HG03521 (cell line): Measurements from ENCODE around the gene SNRNP70.
"Not testable (repeated sequence)": the region's sequence is repeated elsewhere in the genome, so short reads cannot be mapped to it uniquely, and the experiment has no call there.

Source experiments
- ATAC-seq: cut with Tn5 transposase; IDR thresholded peaks from one replicate; pipeline ENCODE4 v1.9.1; 2021; ENCODE audit warnings: mild to moderate bottlenecking, moderate library complexity; ENCODE audit not compliant: unreplicated experiment

SNRNP70 gene

DNA sequence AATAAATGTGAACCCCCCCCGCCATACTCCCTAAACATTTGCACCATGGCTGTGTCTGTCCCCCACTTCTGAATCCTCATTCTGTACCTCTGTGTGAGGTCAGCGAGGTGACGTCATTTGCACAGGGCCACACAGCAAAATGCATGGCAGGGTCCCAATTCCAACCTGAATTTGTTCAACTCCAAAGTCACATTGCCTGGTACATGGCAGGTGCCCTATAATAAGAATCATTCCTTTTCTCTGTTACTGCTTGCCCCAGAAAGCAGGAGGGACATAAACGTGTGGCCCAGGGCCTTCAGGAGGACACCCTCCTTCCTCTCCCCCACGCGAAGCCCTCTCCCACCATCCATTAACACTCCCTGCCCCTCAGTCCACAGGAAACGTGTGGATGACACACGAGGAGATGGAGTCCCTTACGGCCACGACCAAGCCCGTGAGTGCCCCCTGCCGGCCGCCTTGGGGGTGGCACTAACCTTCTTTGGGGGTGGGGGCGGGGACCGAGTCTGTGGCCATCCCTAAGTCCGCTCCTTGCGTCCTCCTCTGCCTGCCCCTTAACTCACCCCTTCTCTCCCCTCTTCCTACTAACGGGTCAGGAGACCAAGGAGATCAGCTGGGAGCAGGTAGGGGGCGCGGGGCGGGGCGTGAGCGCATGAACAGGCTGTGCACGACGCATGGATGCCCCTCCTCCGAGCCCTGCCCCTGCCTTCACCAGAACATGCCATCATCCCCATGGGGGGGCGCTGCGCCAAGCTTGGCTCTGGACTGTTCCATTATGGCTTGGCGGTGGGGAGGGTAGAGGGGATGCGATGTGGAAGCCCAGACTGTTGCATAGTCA is 60.5 kb downstream of the SNRNP70 start:
- ATAC-seq: no peak

GRCh38 chr19:49146408-49146770 is 61.1 kb downstream of the SNRNP70 start:
- ATAC-seq: not testable (repeated sequence)

DNA sequence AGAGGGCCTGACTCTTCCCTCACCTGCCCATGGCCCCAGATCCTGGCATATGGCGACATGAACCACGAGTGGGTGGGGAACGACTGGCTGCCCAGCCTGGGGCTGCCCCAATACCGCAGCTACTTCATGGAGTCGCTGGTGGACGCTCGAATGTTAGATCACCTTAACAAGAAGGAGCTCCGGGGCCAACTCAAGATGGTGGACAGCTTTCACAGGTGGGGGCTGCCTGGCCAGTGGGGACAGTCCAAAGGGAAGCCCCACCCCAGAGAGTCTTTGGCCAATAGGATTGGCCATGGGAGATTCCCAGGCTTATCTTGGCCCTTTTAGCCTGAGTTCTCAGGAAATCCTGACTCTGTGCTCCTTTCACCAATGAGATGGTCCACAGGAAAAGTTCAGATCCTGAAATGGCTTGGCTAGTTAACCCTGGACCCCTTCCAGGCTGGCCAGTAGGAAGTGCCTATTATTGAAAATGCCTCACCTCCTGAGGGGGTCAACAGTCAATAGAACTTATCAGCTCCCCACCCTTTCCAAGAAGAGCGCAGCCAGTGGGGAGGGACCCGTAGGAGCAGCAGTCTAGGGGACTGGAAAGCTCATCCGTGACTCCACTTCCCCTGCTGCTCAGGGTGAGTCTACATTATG is 62.9 kb downstream of the SNRNP70 start:
- no peak for ATAC-seq

DNA sequence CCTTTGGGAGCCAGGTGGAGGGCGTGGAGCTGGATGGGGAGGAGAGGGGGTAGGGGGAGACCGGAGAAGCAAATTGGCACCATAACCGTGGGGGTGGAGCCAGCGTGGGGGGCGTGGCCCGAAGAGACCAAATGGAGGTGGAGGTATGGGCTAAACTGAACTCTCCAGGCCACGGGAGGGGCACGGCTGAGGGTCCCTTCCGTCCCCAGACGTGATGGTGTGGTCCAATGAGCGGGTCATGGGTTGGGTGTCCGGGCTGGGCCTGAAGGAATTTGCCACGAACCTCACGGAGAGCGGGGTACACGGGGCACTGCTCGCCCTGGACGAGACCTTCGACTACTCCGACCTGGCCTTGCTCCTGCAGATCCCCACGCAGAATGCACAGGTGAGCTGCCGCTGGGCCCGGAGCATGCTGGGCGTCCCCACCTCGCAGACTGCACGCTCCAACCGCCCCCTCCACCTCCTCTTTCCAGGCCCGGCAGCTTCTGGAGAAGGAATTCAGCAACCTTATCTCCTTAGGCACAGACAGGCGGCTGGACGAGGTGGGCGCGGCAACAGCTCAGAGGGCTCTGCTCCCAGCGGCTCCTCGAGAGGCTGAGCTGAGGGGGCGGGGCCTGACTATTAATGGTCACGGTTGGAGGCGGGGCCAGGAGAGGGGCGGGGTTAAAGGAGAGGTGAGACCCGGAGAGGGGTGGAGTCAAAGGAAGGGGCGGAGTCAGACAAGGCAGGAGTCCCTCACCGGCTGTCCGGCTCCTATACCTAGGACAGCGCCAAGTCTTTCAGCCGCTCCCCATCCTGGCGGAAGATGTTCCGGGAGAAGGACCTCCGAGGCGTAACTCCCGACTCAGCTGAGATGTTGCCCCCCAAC is 63.8 kb downstream of the SNRNP70 start:
- no peak for ATAC-seq

DNA sequence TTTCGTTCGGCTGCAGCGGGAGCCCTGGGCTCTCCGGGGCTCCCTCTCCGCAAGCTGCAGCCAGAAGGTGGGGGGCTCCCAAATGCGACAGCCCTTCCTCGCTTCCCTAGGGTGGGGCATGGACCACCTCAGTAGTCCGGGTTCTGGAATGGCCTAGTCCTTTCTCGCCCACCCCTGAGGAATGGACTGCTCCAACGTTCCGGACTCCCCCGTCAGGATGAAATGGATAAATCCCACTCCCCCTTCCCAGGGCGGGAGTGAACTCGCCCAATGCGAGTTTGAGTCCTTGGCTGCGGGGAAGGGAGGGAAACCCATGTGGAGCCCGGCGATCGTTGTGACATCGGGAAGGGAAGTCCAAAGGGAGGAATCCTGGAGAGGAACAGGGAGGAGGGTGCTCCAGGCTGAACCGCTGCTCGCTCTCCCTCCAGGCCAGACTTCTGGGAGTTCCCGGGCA is 64.4 kb downstream of the SNRNP70 start:
- no peak for ATAC-seq

- no peak for ATAC-seq
These were observed 65.1 kb downstream of the SNRNP70 start for GRCh38 chr19:49150106-49150943.

DNA sequence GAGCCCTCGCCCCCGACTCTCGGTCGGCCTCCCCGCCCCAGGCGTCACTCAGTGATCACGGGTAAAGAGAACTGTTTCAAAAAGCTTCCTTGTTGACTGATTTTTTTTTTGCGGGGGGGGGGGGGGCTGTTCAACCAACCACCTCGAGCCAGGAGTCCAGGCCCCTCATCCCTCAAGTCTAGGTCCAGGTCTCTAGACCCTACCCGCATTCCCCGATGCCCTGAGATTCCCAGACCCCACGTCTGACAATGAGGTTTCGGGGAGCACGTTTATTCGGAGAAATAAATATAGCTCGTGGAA is 65.6 kb downstream of the SNRNP70 start:
- no peak for ATAC-seq

DNA sequence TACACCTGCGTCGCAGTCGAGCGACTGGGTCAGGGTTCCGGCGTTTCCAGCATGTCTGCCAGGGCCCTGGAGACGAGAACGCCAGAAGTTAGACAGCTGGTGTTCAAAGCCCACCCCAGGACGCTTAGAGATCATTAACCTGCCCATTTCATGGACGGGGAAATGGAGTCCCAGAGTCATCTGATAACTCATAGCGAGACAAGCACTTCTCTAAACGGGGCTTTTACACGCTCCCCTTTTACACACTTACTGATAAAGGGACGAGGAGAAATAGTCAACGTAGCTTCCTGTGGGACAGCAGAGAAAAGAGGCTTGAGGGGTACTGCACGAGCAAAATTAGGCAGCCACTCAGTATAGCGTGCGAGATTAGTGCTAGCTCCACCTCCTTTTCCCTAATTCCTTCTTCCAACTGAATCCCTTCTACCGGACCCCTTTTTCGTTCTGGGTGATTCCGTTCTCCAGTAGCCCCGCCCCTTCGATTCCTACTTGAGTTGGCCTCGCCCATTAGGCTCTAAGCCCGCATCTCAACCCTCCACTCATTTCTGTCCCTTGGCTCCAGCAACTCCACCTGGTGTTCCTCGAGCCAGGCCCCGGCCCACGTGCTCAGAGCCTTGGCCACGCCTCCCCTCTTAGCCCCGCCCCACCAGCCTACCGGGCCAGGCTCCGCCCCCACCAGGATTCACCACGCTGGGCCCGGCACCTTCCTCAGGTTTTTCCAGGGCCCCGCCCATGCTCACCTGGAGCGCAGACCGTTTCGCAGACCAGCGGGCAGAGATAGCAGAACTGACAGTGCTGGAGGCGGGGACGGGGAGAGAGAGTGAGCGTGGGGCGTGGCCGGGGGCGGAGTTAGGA is 66.2 kb downstream of the SNRNP70 start:
- no peak for ATAC-seq

- no peak for ATAC-seq
These were observed 66.9 kb downstream of the SNRNP70 start for GRCh38 chr19:49152119-49152550.

DNA sequence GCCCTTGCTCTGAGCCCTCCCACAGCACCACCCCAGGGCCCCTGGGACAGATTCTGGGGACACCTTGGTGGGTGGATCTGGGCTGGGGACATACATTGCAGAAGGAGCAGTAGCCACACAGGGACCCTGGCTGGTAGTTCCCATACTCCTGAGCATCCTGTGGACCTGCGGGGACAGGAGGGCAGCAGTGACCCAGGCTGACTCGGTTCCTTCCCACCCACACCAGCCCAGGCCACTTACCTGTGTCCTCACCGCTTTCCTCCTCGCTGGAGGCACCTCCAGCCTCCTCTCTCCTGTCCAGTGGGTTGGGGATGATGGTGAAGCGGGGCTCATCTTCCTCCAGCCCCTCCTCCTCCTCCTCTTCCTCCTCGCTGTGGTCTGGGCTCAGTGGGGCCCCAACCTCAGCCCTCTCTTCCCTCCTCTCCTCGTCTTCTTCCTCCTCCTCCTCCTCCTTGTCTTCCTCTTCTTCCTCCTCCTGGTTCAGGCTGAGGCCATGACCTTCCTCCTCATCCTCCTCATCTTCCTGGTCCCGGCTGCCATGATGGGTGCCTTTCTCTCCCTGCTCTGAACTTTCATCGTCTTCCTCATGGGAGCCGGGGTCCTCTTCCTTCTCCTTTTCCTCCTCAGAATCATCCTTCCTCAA is 68.0 kb downstream of the SNRNP70 start:
- no peak for ATAC-seq

- no peak for ATAC-seq
These were observed 69.0 kb downstream of the SNRNP70 start for GRCh38 chr19:49154279-49154678.

- ATAC-seq: no peak
These were observed 70.0 kb downstream of the SNRNP70 start, which contains the start of gene HRC for GRCh38 chr19:49155005-49155819. Gene HRC (minus strand): TSS chr19:49155396. CDS start chr19:49155237, 159 bp downstream.

GRCh38 chr19:49155820-49156346 is 70.6 kb downstream of the SNRNP70 start:
- ATAC-seq: no peak

GRCh38 chr19:49157445-49158224 is 72.4 kb downstream of the SNRNP70 start, which contains the start of gene TRPM4:
Gene TRPM4 (plus strand): TSS chr19:49157792. CDS start chr19:49157867, 75 bp downstream.
- ATAC-seq: no peak
